ENCODE data around the gene NPL.

The NPL gene

GRCh38 chr1:182823220-182823619, 33.6 kb downstream of the NPL start:
- no peak for DNase-seq

DNA sequence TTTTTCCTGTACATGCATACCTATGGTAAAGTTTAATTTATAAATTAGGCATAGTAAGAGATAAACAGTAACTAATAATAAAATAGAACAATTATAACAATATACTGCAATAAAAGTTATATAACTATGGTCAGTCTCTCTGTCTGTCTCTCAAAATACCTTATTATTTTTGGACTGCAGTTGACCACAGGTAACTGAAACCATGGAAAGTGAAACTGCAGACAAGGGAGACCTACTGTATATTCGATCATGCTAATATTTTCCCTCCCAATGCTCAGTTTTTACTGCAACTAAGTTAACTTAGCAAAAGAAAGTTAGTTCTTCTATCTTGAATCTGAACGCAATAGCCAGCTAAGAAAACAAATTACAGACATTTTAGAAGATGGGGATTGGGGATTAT, 37.3 kb downstream of the NPL start:
- DNase-seq = no peak

- no peak for DNase-seq
Measured at GRCh38 chr1:182829285-182829932, 39.8 kb downstream of the NPL start.

DNA sequence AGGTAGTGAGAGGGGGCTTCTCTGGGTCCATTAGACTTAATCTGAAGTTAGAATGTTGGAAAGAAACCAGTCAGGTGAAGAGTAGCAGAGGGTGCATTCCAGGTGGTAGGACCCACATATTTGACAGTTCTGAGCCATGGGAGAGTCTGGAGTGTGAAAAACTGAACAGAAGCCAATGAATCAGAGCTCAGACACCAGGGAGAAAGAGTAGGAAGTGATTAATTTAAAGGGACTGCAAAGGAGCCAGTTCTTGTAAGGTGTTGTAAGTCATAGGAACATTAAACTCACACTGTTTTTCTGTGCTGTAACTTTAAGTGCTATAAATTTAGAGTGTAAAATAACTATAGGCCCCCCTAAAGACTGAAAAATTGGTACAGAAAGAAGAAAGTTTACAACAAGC, 43.7 kb downstream of the NPL start:
- no peak for DNase-seq

- no peak for DNase-seq
Measured at GRCh38 chr1:182834326-182834725, 44.8 kb downstream of the NPL start.

DNA sequence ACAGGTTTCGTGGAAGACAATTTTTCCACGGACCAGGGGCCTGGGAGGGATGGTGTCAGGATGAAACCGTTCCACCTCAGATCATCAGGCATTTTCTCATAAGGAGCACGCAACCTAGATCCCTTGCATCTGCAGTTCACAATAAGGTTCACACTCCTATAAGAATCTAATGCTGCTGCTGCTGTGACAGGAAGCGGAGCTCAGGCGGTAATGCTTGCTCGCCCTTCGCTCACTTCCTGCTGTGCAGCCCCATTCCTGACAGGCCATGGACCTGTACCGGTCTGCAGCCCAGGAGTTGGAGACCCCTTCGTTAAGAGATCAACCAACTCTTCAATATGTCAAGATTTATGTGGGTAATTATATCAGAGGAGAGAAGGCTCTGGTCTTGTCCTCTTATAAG, 46.2 kb downstream of the NPL start:
- no peak for DNase-seq

DNA sequence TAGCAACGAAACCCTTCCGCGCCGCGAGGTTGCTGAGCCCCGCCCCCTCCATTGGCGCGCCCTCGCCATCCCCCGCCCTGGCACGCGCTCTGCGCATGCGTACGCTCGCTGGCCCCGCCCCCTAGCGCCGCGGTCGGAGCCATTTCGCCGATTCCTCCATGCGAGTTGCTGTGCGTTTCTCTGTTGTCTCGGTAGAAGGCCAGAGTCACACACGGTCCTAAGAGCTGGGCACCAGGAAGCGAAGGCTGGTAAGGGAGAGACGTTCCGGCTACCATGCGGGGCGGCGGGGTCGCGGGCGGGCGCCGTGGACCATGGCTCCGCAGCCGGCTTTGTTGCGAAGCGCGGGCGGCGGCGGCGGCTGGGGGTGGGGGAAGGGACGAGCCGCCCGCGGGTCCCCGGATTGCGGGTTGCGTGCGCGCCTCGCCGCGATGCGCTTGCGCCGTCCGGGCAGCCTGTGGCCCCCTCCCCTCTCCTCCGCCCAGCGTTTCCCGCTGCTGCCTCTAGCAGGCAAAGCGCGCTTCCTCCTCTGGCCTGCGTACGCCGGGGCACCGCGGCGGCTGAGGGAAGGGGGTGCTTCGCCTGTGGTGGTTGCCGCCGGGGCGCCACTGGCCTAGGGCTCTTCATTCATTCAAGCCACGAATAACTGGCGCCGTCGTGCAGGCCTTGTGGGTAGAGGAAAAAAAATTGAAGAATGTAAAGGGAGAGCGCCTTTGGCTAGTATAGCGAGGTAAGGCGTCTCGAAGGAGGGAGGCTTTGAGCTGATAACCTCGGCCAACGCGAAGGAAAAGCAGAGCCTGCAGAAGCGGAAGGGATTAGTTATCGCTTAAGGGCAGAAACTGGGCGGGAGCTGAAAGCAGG, 49.9 kb downstream of the NPL start, which contains the start of gene DHX9:
DHX9 (plus strand) TSS at position 139 of the 858 bp plus-strand sequence. CDS start 3,220 bp downstream, outside the sequence.
- DNase-seq = peak; percentile 94

GRCh38 chr1:182841368-182841988, 51.9 kb downstream of the NPL start:
- no peak for DNase-seq

DNA sequence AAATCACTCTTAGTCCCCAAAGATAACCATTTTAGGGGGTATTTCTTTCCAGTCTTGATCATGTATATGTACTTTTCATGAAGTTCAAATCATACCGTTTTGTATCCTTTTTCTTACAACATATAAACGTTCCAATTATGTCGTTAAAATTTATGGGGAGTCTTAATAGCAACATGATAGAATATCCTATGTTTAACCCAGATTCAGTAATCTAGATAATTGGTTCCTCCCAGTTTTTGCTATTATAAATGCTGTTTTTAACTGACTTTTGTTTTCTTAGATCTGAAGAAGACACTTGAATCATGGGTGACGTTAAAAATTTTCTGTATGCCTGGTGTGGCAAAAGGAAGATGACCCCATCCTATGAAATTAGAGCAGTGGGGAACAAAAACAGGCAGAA, 52.7 kb downstream of the NPL start:
- DNase-seq = no peak

DNA sequence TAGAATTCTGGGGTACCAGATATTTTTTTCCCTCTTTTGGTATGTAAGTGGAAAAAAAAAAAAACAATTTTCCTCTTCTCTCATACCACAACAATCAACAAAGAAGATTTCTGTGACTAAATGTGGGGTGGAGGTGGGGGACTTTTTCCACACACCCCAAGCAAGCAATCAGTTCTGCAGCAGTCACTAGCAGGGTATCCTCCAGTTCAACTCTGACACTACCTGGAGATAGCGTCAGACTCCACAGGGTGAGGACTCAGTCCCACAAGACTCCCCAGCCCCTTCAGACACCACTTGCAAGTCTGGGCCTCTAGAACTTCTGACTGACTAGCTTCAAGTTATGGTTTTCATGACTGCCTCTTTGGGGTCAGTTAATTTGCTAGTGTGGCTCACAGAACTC, 55.8 kb downstream of the NPL start:
- DNase-seq = no peak

DNA sequence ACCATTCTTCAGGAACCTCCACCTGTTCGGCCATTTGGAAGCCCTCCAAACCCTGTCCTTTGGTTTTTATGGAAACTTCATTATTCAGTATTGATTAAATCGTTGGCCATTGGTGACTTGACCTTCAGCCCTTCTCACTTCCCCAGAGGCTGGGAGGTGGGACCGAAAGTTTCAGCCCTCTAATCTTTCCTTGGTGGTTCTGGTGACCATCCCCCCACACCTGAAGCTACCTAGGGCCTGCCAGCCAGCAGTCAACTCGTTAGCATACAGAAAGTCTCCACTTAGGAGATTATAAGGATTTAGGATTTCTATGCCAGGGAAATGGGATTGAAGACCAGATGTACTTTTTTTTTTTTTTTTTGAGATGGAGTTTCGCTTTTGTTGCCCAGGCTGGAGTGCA, 56.3 kb downstream of the NPL start:
- no peak for DNase-seq

DNA sequence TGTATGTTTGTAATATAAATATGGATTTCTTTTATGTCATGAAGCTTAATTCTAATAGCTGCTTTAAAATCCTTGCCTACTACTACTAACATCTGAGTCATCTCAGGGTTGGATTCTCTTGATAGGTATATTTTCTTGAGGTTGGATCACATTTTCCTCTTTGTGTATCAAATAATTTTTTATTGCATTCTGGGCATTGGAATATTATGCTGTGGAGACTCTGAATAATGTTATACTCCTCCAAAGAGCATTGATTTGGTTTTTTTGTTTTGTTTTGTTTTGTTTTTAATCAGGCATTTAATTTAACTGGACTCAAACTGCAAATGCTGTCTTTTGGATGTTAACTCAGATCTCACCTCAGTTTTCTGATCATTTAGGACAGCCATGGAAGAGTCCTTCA, 57.5 kb downstream of the NPL start:
- DNase-seq = no peak

DNA sequence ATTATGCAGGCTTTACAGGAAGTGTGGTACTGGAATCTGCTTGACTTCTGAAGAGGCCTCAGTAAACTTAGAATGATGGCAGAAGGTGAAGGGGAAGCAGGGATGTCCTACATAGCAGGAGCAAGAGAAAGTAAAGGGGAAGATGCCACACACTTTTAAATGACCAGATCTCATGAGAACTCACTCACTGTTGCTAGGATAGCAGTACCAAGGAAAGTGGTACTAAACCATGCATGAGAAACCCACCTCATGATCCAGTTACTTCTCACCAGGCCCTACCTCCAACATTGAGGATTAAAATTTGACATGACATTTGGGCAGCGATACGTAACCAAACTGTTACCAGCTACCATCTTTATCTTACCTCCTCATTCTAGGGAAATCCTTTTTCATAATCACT, 59.2 kb downstream of the NPL start:
- DNase-seq = no peak

DNA sequence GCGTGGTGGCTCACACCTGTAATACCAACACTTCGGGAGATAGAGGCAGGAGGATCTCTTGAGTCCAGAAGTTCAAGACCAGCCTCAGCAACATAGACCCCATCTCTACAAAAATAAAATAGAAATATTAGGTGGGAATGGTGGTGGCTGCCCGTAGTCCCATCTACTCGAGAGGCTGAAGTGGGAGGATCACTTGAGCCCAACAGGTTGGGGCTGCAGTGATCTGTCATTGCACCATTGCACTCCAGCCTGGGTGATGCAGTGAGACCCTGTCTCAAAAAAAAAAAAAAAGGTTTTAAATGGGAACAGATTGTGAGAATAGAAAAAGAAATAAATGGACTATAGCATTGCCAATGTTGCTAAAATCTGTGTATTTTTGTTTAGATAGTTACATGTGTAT, 60.7 kb downstream of the NPL start:
- DNase-seq = no peak

- no peak for DNase-seq
Measured at GRCh38 chr1:182851825-182852224, 62.3 kb downstream of the NPL start.

DNA sequence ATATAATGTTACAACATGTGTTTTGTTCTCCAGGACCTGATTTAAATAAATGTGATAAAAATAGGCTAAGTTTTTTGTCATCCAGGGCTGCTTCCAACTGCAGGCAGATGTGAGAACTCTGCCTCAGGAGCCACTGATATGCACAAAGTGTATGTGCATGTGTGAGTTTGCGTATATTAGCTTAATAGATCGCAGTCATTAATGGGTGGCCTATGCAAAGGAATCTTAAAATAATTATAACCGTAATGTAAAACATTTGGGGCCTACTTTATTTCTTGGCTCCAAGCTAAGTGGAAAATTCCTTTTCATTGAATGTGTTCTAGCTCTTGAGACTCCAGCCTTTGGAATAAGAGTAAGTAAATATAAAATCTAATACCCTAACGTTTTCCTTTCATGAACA, 66.3 kb downstream of the NPL start:
- no peak for DNase-seq

DNA sequence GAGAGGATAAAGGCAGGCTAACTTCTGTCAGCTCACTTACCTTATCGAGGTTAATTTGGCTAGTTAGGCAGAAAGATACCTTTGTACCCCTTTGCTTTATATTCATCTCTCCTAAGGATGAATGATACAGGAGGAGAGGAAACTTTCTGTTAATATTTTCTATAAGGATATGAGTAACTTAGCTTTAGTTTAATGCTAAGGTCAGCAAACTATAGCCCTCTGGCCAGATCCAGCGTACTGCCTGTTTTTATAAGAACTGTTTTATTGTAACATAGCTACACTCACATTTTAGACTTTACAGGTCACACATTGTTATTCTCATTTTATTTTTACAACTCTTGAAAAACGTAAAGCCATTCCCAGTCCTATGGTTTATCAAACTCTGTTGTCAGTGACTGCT, 67.6 kb downstream of the NPL start:
- DNase-seq = no peak

DNA sequence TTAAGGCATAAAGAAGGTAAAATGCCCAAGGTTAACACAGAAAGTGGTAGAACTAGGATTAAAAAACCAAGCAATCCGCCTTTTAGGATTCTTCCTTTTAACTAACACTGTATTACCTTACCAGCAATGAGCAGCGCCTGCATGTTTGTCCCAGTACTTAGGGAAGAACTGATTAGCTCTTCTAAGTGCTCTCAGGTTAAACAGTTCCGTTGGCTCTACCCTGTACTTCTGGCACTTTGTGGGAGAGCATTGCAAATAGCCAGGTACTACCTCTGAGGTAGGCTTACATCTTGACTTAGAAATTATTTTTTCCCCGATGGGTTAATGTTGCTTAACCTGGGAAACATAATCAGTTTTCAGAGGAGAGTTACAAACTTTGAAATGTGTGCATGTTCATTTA, 71.1 kb downstream of the NPL start:
- DNase-seq = no peak

- no peak for DNase-seq
Measured at GRCh38 chr1:182861994-182862393, 72.4 kb downstream of the NPL start.

DNA sequence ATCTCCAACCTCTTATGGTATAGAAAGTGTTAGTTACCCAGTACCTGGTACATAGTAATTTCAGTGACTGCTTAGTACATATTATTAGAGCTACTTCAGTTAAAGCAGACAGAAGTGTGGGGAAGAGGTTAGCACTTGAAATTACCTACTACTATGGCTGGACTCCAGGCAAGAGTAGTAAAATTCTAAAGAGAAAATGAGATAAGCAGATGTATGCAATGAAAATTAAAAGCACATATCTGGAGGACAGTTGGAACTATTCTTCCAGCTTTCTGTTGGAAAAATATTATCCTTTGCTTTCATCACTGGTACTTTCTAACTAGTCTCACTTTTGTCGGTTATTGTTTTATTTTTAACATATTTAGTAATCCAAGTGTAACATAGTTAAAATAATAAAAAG, 73.3 kb downstream of the NPL start:
- no peak for DNase-seq

GRCh38 chr1:182863940-182864339, 74.4 kb downstream of the NPL start:
- no peak for DNase-seq

DNA sequence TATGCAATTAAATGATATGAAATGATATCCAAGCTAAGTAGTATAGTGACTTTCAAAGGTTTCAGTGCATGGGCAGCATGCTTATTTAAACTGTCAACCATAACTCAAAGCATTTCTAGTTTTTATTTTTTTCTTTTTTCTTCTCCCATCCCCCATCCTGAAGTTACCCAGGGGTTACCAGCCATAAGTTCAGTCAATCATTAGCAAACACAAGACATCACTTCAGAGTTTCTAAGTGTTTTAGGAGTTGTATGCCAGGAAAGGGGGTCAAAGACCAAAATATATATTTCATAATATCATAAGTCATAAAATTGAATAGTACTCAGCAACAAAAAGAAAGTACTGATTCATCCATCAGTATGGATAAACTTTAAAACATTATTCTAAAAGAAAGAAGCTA, 78.3 kb downstream of the NPL start:
- DNase-seq = no peak

- DNase-seq = no peak
Measured at GRCh38 chr1:182869241-182869666, 79.7 kb downstream of the NPL start.

DNA sequence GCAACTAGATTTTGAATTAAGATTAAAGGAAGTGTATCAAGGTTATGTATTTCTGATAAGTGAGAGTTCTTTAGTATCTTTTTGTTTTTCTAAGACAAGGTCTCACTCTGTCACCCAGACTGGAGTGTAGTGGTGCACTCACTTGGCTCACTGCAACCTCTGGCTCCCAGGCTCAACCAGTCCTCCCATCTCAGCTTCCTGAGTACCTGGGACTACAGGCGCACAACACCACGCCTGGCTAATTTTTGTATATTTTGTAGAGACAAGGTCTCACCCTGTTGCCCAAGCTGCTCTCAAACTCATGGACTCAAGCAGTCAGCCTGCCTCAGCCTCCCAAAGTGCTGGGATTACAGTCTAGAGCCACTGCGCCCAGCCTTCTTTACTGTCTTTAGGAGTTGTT, 83.3 kb downstream of the NPL start:
- DNase-seq = no peak

Measured in activated effector memory CD4-positive, alpha-beta T cell treated with Interleukin-2 at 50 U/mL for 16 hours (primary cell).